AG09319 (cell line): Measurements from ENCODE around the gene PLEKHG5.
"Not testable (repeated sequence)": the region's sequence is repeated elsewhere in the genome, so short reads cannot be mapped to it uniquely, and the experiment has no call there.

Experiments used
- DNase-seq: peaks from one replicate; pipeline ENCODE4 v3.0.0-alpha.2; 2010; ENCODE audit warnings: low read depth; ENCODE audit errors: extremely low read depth
- CTCF ChIP-seq: IDR thresholded peaks from 2 replicates; pipeline ENCODE4 v1.5.1; 2011; ENCODE audit warnings: low read depth, mild to moderate bottlenecking, inconsistent platforms, low read length, moderate library complexity

PLEKHG5 gene

DNA sequence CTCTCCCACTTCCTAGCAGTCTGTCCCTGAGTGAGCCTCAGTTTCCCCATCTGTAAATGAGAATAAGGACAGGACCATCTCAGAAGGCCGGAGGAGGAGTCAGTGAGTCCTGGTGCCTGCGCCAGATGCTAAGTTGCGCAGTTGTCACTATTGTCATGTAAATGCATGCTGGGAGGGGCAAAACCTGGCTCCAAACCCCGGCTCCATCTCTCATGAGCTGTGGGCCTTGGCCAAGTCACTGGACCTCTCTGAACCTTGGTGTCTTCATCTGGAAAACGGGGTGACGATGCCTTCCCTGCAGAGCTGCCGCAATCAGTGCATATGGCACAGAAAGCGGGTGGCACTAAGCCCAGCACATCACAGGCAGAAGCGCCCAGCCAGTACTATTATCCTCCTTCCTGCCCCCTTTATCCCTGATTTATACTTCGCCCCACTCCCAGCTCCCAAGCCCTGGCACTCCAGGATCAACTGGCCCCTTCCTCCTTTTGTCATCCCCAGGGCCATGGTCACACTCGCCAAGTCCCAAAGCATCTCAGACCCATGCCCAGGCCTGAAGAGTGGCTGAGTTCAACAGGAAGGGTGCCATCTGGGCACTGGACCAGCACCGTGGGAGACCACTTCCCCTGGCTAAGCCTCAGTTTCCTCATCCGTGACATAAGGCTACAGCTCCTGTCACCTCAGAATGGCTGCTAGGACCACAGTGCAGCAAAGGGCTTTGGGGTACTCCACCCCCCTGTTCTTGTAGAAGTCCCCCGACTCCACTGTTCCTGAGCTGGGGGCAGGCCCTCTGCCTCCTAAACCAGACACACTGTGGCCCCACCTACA is 4.3 kb upstream of the PLEKHG5 start:
- DNase-seq = no peak
- TF ChIP-seq CTCF = no peak

DNA sequence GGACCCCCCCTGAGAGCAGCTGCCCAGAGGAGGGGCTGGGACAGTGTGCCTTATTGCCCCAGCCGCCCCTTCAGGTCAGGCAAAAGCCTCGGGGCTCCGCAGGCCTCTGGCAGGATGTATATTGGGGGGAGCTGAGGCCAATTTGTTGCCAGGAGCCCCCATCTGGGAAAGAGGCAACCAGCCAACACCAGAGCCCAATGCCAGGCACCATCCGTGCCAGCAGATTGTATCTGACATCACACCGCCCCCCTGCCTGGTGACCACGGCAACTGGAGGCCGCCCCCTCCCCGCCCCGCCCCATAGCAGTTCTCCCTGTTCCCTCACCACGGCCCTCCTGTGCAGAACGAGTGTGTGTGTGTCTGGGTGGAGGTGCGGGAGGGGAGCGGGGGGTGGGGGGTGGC is 3.6 kb upstream of the PLEKHG5 start:
- DNase-seq = no peak
- TF ChIP-seq CTCF = no peak

- TF ChIP-seq CTCF = no peak
- no peak for DNase-seq
Observed at GRCh38 chr1:6494627-6495026, 3.2 kb upstream of the PLEKHG5 start.

GRCh38 chr1:6493834-6494223 is 2.4 kb upstream of the PLEKHG5 start:
- not testable (repeated sequence) for DNase-seq

- DNase-seq = no peak
- TF ChIP-seq CTCF = no peak
Observed at GRCh38 chr1:6491966-6492365, 499 bp upstream of the PLEKHG5 start.

DNA sequence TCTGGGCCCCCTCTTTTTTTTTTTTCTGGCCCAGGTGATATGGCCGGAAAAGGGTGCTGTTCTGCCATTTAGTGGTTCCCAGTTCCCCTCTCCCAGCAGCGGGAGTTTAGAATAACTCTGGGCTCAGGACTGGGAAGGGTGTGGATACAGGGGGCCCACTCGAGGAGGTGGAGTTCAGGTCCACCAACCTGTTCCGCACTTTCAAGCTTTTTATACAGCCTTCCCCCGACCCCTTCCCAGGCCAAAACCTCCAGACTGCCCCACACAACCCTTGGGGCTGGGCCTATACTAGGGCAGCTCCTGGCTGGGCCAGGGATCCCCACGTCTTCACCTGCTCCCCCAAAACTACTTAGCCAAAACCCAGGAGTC is 402 bp downstream of the PLEKHG5 start:
- TF ChIP-seq CTCF = no peak
- DNase-seq = no peak

DNA sequence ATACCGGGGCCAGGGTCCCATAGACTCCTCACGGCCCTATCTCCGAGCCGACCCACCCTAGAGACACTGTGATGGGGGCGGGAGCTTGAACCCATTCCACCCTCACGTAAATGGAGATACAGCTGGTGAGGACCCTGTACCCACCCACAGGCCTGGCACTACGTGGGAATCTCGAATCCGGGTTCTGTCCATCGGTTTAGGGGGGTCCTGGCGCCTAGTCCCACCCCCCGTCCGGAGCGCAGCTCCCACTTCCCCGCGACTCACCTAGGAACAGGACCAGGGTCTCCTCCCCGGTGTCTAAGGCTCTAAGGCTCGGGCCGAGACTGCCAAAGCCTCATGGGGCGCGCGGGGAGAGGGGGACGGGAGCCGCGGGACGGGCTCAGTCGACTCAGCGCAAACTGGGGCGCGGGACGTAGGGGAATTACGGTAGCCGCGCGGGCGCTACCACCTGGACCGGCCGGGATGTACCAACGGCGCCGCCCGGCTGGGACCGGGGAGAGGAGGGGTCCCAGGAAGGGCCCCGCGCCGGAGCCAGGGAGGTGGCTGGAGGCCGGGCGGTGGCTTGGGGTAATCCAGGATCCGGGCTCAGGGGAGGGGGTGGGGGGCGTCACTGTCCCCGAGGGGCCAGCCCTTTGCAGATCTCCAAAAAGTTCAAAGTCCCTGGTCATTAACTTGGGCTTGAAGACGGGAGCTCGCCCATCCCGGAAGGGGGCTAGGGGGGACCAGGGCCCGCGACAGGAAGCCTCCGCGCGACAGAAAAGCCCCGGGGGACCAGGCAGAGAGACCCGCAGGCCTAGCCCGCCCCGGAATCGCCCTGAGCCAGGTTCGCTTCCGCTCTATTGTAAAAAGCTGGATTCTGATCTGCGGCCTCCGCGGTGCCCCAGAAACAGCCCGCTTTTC is 1.0 kb downstream of the PLEKHG5 start:
- no peak for TF ChIP-seq CTCF
- peak; percentile 47 for DNase-seq
